Stimulated activated CD4-positive, alpha-beta T cell treated with anti-CD3 and anti-CD28 coated beads, TNF-alpha, amount 100 ng/mL, for 1 hour (primary cell): ENCODE results near the gene SRPRB.

Source experiments
- DNase-seq, 3 donors: peaks; one replicate each; pipeline ENCODE4 v3.0.0-alpha.2; 2020; ENCODE audit warnings: low read depth in 3 of 3, low spot score in 1 of 3

SRPRB gene

GRCh38 chr3:133805702-133806475, at the start of gene SRPRB:
Gene SRPRB, plus strand, starts transcription at chr3:133805815. Its CDS starts 34 bp downstream, at chr3:133805849.
- DNase-seq = peak; percentile 90 to 92 (median 92)

GRCh38 chr3:133756716-133757694, 48.6 kb upstream of the SRPRB start:
- DNase-seq = no peak

GRCh38 chr3:133757701-133758567, 47.7 kb upstream of the SRPRB start:
- no peak for DNase-seq

- DNase-seq = no peak
Measured at GRCh38 chr3:133758568-133758928, 47.1 kb upstream of the SRPRB start.

GRCh38 chr3:133758964-133759739, 46.5 kb upstream of the SRPRB start:
- DNase-seq = no peak

GRCh38 chr3:133759740-133760305, 45.8 kb upstream of the SRPRB start:
- no peak for DNase-seq

- no peak for DNase-seq
Measured at GRCh38 chr3:133760916-133761315, 44.7 kb upstream of the SRPRB start.

- no peak for DNase-seq
Measured at GRCh38 chr3:133761605-133762484, 43.8 kb upstream of the SRPRB start.

GRCh38 chr3:133762539-133762938, 43.1 kb upstream of the SRPRB start:
- no peak for DNase-seq

GRCh38 chr3:133763797-133764683, 41.6 kb upstream of the SRPRB start:
- no peak for DNase-seq

- no peak for DNase-seq
Measured at GRCh38 chr3:133765256-133765655, 40.4 kb upstream of the SRPRB start.

- DNase-seq = no peak
Measured at GRCh38 chr3:133767607-133768006, 38.0 kb upstream of the SRPRB start.

- DNase-seq = no peak
Measured at GRCh38 chr3:133769536-133769935, 36.1 kb upstream of the SRPRB start.

- no peak for DNase-seq
Measured at GRCh38 chr3:133773732-133774131, 31.9 kb upstream of the SRPRB start.

GRCh38 chr3:133775309-133775708, 30.3 kb upstream of the SRPRB start:
- DNase-seq = no peak

GRCh38 chr3:133775835-133776234, 29.8 kb upstream of the SRPRB start:
- DNase-seq = no peak

- no peak for DNase-seq
Measured at GRCh38 chr3:133776794-133777438, 28.7 kb upstream of the SRPRB start.
